MCF 10A (cell line): Measurements from ENCODE around the gene CALN1. TPM values are rescaled to one million over a fixed set of nuclear protein-coding genes. Genes with fewer than 3 reads are reported as not detected.

ENCODE experiments used
- BruUV-seq: library from RNA; stranded (reverse); fragments of 400-500 nt; replicated peaks from 2 replicates; lab custom pipeline; 2021; lab: Mats Ljungman, UMichigan
- CTCF ChIA-PET: fragments of 300-600 bp; sonication (Branson Sonifier 250); formaldehyde crosslinking; extraction: SDS; loops from one replicate; lab custom pipeline; 2021; ENCODE audit warnings: antibody characterized with exemption, inconsistent platforms; lab: Yijun Ruan, JAX
- POLR2A ChIA-PET: fragments of 300-600, 350-650 bp; sonication (Branson Sonifier 250); formaldehyde crosslinking; extraction: SDS; loops from one replicate; lab custom pipeline; 2020; ENCODE audit warnings: antibody characterized with exemption, inconsistent platforms; lab: Yijun Ruan, JAX
- DNase-seq: peaks from one replicate; pipeline ENCODE4 v3.0.0-alpha.2; 2018; ENCODE audit not compliant: unreplicated experiment
- H3K27ac Mint-ChIP-seq: one replicate; pipeline ENCODE4 v1.8.0; 2022; ENCODE audit warnings: mild to moderate bottlenecking, low read depth, mixed read lengths; ENCODE audit not compliant: unreplicated experiment
- H3K27me3 Mint-ChIP-seq: one replicate; pipeline ENCODE4 v1.8.0; 2022; ENCODE audit warnings: mixed read lengths; ENCODE audit not compliant: insufficient read depth, unreplicated experiment
- H3K36me3 Mint-ChIP-seq: one replicate; pipeline ENCODE4 v1.8.0; 2022; ENCODE audit warnings: mild to moderate bottlenecking, moderate library complexity, mixed read lengths; ENCODE audit not compliant: insufficient read depth, unreplicated experiment
- H3K4me1 Mint-ChIP-seq: one replicate; pipeline ENCODE4 v1.8.0; 2022; ENCODE audit warnings: mixed read lengths; ENCODE audit not compliant: insufficient read depth, unreplicated experiment
- H3K4me3 Mint-ChIP-seq: one replicate; pipeline ENCODE4 v1.8.0; 2022; ENCODE audit warnings: mild to moderate bottlenecking, moderate library complexity, mixed read lengths; ENCODE audit not compliant: unreplicated experiment
- H3K9me3 Mint-ChIP-seq: one replicate; pipeline ENCODE4 v1.8.0; 2022; ENCODE audit warnings: mixed read lengths; ENCODE audit not compliant: unreplicated experiment
- CTCF ChIP-seq: fragments of 200-600 bp; IDR thresholded peaks from one replicate; pipeline ENCODE4 v1.8.0; 2022; ENCODE audit warnings: antibody characterized with exemption, mild to moderate bottlenecking; ENCODE audit not compliant: unreplicated experiment
- intact Hi-C: fragments of 100-400 bp; cut with micrococcal nuclease; formaldehyde crosslinking; loops from 2 replicates; pipeline ENCODE4 v1.14.1; 2022
- total RNA-seq: library from RNA; stranded (reverse); gene quantifications from 2 replicates; pipeline ENCODE4 v1.2.3, GENCODE V29; 2022

Gene CALN1
- total RNA-seq, 1 experiment from 2014 or later = not detected

- peak; percentile 39 for DNase-seq
- CTCF ChIA-PET = interaction anchor here (0.5 to 6.6 kb wide), 31 partner anchors 10 to 950 kb away, joined by 3 to 79 read pairs (median 3); no protein-coding TSS in a partner anchor
- H3K27me3 Mint-ChIP-seq = no peaks in the 10 kb centered on the region
Observed at GRCh38 chr7:71735961-71736556, 676.1 kb downstream of the CALN1 start.

GRCh38 chr7:71733107-71733870, 678.8 kb downstream of the CALN1 start:
- TF ChIP-seq CTCF = peak; percentile 87
- no peak overlapping the region for H3K27ac Mint-ChIP-seq
- BruUV-seq = no TSS peak
- no peaks in the 10 kb centered on the region for H3K4me1 Mint-ChIP-seq
- peak; percentile 0 for DNase-seq
- ChIA-PET POLR2A (no interaction called here), CTCF (interaction anchor here (0.6 to 6.6 kb wide), 26 partner anchors 9 to 903 kb away, joined by 3 to 79 read pairs (median 4); no protein-coding TSS in a partner anchor)
- no peak overlapping the region for H3K4me3 Mint-ChIP-seq
- no peaks in the 10 kb centered on the region for H3K9me3 Mint-ChIP-seq
- intact Hi-C loops = loop anchor here (1.0 to 10.0 kb wide), 3 partner anchors 498 to 995 kb away; no protein-coding TSS in a partner anchor
- no peaks in the 10 kb centered on the region for H3K36me3 Mint-ChIP-seq
- no peaks in the 10 kb centered on the region for H3K27me3 Mint-ChIP-seq

More at GRCh38 chr7:71735961-71736556, 676.1 kb downstream of the CALN1 start:
- H3K9me3 Mint-ChIP-seq = no peaks in the 10 kb centered on the region
- no TSS peak for BruUV-seq
- H3K4me3 Mint-ChIP-seq = no peak overlapping the region
- intact Hi-C loops = loop anchor here (1.0 to 10.0 kb wide), 2 partner anchors 501 to 907 kb away; no protein-coding TSS in a partner anchor
- POLR2A ChIA-PET = no interaction called here
- H3K36me3 Mint-ChIP-seq = no peaks in the 10 kb centered on the region
- peak; percentile 85 for TF ChIP-seq CTCF
- H3K4me1 Mint-ChIP-seq = no peaks in the 10 kb centered on the region
- H3K27ac Mint-ChIP-seq = no peak overlapping the region

GRCh38 chr7:71731740-71732139, 680.4 kb downstream of the CALN1 start:
- intact Hi-C loops = loop anchor here (10.0 kb wide), 1 partner anchor 497 kb away; no protein-coding TSS in a partner anchor
- Mint-ChIP-seq H3K4me1 (no peaks in the 10 kb centered on the region), H3K4me3 (no peak overlapping the region), H3K27ac (no peak overlapping the region), H3K36me3 (no peaks in the 10 kb centered on the region), H3K9me3 (no peaks in the 10 kb centered on the region), H3K27me3 (no peaks in the 10 kb centered on the region)
- BruUV-seq = no TSS peak
- no peak for TF ChIP-seq CTCF
- POLR2A ChIA-PET = interaction anchor here (1.0 kb wide), 1 partner anchor 117 kb away, joined by 3 read pairs; no protein-coding TSS in a partner anchor
- DNase-seq = no peak
- CTCF ChIA-PET = interaction anchor here (0.6 to 6.6 kb wide), 5 partner anchors 10 to 1845 kb away, joined by 3 to 79 read pairs (median 7); no protein-coding TSS in a partner anchor
